Measurements from ENCODE around the gene ZCWPW1. TPM values are rescaled to one million over a fixed set of nuclear protein-coding genes. Genes with fewer than 3 reads are reported as not detected.

The ZCWPW1 gene
- 0.78 and 4.5 TPM in 2 replicates for total RNA-seq

GRCh38 chr7:100428199-100428966, at the start of gene ZCWPW1:
ZCWPW1 (minus strand) TSS chr7:100428703; CDS start chr7:100420649, 8,054 bp downstream.
- DNase-seq (ENCODE audit: extremely low read depth, low read depth, low spot score), result peak; percentile 87

GRCh38 chr7:100477871-100478267, 49.4 kb upstream of the ZCWPW1 start:
- no peak for DNase-seq (ENCODE audit: extremely low read depth, low read depth, low spot score)

- no peak for DNase-seq (ENCODE audit: extremely low read depth, low read depth, low spot score)
Measured at GRCh38 chr7:100476903-100477870, 48.7 kb upstream of the ZCWPW1 start.

- DNase-seq (ENCODE audit: extremely low read depth, low read depth, low spot score), result no peak
Measured at GRCh38 chr7:100476101-100476780, 47.7 kb upstream of the ZCWPW1 start.

- DNase-seq (ENCODE audit: extremely low read depth, low read depth, low spot score), result no peak
Measured at GRCh38 chr7:100475549-100475948, 47.0 kb upstream of the ZCWPW1 start.

GRCh38 chr7:100472854-100473499, 44.5 kb upstream of the ZCWPW1 start:
- no peak for DNase-seq (ENCODE audit: extremely low read depth, low read depth, low spot score)

- no peak for DNase-seq (ENCODE audit: extremely low read depth, low read depth, low spot score)
Measured at GRCh38 chr7:100472121-100472851, 43.8 kb upstream of the ZCWPW1 start.

- DNase-seq (ENCODE audit: extremely low read depth, low read depth, low spot score), result no peak
Measured at GRCh38 chr7:100471021-100471420, 42.5 kb upstream of the ZCWPW1 start.

GRCh38 chr7:100469227-100470044, 40.9 kb upstream of the ZCWPW1 start:
- DNase-seq (ENCODE audit: extremely low read depth, low read depth, low spot score), result no peak

- no peak for DNase-seq (ENCODE audit: extremely low read depth, low read depth, low spot score)
Measured at GRCh38 chr7:100467638-100468373, 39.3 kb upstream of the ZCWPW1 start.

GRCh38 chr7:100466653-100467605, 38.4 kb upstream of the ZCWPW1 start:
- no peak for DNase-seq (ENCODE audit: extremely low read depth, low read depth, low spot score)

GRCh38 chr7:100465702-100466311, 37.3 kb upstream of the ZCWPW1 start:
- DNase-seq (ENCODE audit: extremely low read depth, low read depth, low spot score), result no peak

GRCh38 chr7:100465299-100465698, 36.8 kb upstream of the ZCWPW1 start:
- no peak for DNase-seq (ENCODE audit: extremely low read depth, low read depth, low spot score)

GRCh38 chr7:100464791-100465190, 36.3 kb upstream of the ZCWPW1 start:
- no peak for DNase-seq (ENCODE audit: extremely low read depth, low read depth, low spot score)

- DNase-seq (ENCODE audit: extremely low read depth, low read depth, low spot score), result no peak
Measured at GRCh38 chr7:100464210-100464660, 35.7 kb upstream of the ZCWPW1 start, which contains the start of gene SPACDR. SPACDR (minus strand) TSS chr7:100464260; CDS start chr7:100464025, 235 bp downstream.

GRCh38 chr7:100457033-100457432, 28.5 kb upstream of the ZCWPW1 start:
- DNase-seq (ENCODE audit: extremely low read depth, low read depth, low spot score), result no peak

- no peak for DNase-seq (ENCODE audit: extremely low read depth, low read depth, low spot score)
Measured at GRCh38 chr7:100456562-100456961, 28.1 kb upstream of the ZCWPW1 start.

Data from glomerular endothelial cell (primary cell).